GM19395 (cell line): ENCODE data around the gene DNASE2.

Experiments
- ATAC-seq: cut with Tn5 transposase; IDR thresholded peaks from one replicate; pipeline ENCODE4 v1.9.1; 2021; ENCODE audit warnings: mild to moderate bottlenecking, moderate library complexity; ENCODE audit not compliant: unreplicated experiment

The DNASE2 gene

DNA sequence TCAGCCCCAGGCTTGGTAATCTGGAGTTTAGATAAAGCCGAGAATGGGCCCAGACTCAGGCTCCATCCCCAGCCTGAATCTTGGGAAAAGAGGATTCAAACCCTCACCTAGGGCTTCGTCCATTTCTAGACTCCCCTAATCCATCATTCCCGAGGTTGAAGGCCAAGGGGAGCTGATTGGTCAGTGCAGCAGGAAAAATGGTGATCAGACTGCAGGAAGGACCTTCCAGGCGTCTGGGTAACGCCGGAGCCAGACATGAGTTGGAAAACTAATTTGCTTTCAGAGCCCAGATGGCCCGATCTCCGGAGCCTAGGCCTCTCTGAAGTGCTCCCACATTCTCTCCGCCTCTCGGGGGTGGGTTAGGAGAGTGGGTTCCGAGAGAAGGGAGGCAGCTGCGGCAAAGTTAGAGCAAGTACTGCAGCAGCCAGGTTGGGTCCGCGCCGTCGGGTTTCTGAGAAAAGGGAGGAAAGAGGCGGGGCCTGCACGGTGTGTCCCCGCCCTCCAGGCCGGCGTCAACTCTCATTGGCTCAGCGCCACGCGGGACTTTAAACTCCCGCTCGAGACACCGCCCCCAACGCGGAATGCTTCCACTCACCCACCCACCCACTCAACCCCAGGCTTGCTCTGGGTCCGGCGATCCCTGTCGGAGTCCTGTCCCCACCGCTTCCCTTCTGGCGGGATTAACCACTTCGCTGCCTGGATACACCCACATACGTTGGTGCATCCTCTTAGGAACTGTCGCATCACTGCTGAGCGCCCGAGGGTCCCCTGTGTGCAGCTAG, 46.1 kb downstream of the DNASE2 start:
- ATAC-seq = no peak

DNA sequence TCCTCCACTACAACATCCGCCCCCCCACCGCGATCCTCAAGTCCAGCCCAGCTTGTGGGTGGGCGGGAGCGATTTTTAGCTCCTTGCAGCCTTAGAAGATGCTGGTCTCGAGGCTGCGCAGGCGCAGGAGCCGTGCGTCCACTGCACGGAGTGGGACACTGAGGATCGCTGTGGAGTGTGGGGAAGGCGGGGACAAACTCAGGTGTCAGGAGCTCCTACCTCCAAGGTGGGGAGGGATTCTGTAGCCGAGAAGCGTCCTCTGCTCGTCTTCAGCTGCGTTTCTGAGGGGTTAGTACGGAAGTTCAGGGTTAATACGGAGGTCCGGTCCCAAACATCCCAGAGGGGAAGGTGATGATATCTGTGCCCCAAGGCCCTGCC, 46.7 kb downstream of the DNASE2 start, which contains the start of gene RTBDN:
RTBDN (minus strand) TSS at position 14 of the 378 bp plus-strand sequence. CDS start 4,600 bp downstream, outside the sequence.
- ATAC-seq = no peak

DNA sequence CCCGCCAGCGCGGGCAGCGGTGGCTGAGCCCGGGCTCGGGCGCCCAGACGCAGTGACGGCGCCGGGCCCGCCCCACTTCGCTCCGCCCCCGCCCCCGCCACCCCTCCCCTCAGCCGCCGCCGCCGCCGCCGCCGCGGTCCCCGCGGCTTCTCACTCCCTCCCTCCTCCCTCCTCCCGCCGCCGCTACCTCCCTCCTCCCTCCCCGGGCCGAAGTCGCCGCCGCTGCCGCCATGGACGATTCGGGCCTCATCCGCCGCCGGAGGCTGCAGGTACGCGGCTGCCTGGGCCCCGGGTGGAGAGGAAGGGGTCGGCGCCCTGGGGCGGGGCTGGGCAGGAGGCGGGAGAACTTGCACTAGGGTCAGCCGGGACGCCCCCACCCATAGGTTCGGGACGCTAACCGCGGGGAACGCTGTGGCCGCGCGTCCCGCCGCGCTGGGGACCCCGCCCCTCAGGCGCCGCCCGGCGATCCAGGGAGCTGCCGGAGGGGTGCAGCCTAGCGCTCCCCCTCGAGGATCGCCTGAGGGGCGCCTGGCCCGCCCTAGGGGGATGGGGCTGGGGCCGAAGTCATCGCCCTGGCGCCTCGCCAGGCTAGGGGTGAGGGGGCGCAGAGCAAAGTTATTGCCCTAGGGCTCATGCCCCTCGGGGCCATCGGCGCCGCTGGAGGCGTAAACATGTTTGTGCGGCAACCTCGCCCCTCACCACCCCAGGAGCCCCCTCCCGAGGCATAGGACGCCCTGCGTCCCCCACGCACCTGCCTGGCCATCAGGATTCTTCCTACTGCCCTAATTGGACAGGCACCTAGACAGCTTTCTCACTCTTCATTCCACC, 47.3 kb downstream of the DNASE2 start:
- no peak for ATAC-seq

DNA sequence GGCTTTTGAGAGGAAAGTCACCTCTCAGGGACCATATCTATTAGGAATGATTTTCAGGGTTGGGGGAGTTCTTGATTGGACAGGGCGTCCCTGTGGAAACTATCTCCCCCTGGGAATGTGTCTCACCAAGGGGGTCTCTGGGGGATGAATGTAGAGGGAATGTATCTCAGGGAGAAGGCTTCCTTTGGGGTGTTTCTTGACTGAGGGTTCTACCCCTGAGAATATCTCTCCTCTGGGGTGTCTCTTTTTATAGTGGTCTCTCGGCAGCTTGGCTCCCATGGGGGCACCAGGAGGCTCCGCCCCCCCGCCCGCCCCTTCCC, 47.9 kb downstream of the DNASE2 start:
- ATAC-seq = no peak

DNA sequence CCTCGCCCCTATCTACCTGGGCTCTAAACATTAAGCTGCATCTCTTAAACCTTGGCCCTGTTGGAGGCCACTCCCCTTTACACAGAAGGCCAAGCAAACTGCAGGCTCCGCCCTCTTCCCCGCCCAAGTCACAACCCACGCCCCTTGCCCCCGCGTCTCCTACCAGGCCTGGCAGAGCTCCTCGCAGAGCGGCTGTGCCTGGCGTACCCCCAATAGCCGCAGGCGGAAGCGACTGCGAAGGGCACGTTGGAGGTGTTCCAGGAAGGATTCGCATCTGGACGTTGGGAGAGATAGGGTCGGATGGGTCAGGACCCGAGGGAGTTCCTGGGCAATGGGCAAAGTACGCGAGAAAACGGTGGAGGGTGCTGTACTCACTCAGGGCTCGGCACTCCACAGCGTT, 52.8 kb downstream of the DNASE2 start:
- ATAC-seq = no peak

DNA sequence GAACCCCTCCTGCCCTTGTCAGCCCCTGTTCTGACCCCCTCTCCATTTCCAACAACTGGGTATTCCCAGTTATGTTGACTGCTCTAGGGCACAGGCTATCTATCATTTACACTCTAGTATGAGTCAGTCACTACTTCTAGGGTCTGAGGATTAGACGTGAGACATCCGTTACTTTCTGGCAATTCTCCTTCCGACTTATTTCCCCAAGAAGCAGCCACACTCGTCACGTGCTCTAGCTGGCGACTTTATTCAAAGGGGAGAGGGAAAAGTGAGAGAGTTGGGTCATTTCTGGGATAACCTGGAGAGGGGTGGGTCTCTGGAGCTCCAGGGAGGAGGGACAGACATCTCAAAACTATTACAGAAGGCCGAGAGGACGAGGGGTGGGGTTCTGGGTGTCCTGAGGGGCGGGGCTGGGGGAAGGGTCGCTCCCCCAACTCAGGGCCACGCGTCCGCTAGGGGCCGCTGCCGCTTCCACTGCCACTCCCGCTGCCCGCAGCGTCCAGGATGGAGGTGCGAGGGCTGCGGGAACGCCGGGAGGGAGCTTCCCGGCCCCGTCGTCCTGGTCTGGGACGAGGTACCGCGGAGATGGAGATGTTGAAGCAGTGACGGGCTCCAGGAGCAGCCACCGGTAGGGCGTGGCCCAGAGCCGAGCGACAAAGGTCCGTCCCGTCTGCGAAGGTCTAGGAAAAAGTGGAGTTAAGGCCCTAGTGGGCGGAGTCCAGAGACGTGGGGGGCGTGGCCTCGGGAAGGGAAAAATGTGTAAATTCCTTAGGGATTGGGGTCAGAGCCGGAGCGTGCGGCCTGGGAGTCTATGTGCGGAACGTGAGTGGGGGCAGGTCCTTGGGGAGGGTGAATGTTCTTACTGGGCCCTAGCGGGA, 55.8 kb downstream of the DNASE2 start:
- ATAC-seq = no peak
